22Rv1 (cell line): Measurements from ENCODE around the gene PTPRZ1.

Experiments
- ZFX ChIP-seq: fragments of 450-650 bp; IDR thresholded peaks from 2 replicates; pipeline ENCODE4 v1.6.1; 2017; ENCODE audit warnings: antibody characterized with exemption, borderline replicate concordance
- TF ChIP-seq, protein P1 (sequence below): fragments of 450-650 bp; IDR thresholded peaks from 2 replicates; pipeline ENCODE4 v1.5.1; 2017; ENCODE audit warnings: mild to moderate bottlenecking

DNA sequence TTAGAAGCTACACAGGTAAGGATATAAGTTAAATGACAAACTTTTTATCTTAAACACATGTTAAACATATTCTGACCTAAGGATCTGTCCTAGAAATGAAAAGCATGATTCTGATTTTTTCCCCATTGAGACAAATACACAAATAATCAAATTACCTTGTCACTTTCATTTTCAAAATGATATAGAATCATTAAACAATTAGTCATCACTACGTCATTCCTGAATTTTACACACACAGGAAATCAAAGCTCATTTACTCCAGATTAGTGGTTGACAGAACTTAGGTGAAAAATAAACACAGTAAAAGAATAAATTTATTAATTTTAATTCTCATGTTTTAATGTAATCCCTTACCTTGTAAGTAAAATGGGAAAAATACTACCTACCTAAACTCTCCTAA, 182.1 kb downstream of the PTPRZ1 start:
- TF ChIP-seq, protein P1, sequence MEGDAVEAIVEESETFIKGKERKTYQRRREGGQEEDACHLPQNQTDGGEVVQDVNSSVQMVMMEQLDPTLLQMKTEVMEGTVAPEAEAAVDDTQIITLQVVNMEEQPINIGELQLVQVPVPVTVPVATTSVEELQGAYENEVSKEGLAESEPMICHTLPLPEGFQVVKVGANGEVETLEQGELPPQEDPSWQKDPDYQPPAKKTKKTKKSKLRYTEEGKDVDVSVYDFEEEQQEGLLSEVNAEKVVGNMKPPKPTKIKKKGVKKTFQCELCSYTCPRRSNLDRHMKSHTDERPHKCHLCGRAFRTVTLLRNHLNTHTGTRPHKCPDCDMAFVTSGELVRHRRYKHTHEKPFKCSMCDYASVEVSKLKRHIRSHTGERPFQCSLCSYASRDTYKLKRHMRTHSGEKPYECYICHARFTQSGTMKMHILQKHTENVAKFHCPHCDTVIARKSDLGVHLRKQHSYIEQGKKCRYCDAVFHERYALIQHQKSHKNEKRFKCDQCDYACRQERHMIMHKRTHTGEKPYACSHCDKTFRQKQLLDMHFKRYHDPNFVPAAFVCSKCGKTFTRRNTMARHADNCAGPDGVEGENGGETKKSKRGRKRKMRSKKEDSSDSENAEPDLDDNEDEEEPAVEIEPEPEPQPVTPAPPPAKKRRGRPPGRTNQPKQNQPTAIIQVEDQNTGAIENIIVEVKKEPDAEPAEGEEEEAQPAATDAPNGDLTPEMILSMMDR: no peak
- no peak for TF ChIP-seq ZFX
